ENCODE results near the gene AQP12A. TPM values are rescaled to one million over a fixed set of nuclear protein-coding genes. Genes with fewer than 3 reads are reported as not detected.

AQP12A gene
- total and polyA plus RNA-seq, 9 of the 15 experiments (the other 6 are each of a cell fraction or from before 2014, with no cell fraction given), result not detected

- CTCF ChIA-PET (ENCODE audit: low intra/inter-chr PET ratio), result no interaction called here
- Histone ChIP-seq H3K9ac (ENCODE audit: insufficient read depth in 1 of 2, low read depth in 2 of 2, low read length in 2 of 2) (no peak overlapping the region), H3K27me3 (ENCODE audit: control insufficient read depth in 2 of 2, insufficient read depth in 2 of 2, low read length in 2 of 2) (peaks cover 4 to 64% of the 10 kb centered on the region in 2 experiments; a peak in 4 of 5 replicates), H4K20me1 (replicated peaks; ENCODE audit: control insufficient read depth, insufficient read depth, low read length) (no peaks in the 10 kb centered on the region), H3K27ac (ENCODE audit: extremely low read depth, low read depth, low read length) (no peak overlapping the region), H3K4me1 (replicated peaks in 1 of 2; ENCODE audit: control insufficient read depth in 2 of 2, insufficient read depth in 2 of 2, low read length in 2 of 2) (peaks cover 0 to 8% of the 10 kb centered on the region in 2 experiments; a peak in 2 of 5 replicates), H3K36me3 (ENCODE audit: control insufficient read depth, insufficient read depth, low read length) (no peaks in the 10 kb centered on the region), H3K4me2 (ENCODE audit: insufficient read depth, low read length) (no peak overlapping the region), H3K9me3 (replicated peaks; ENCODE audit: control insufficient read depth, insufficient read depth, low read depth, low read length) (no peaks in the 10 kb centered on the region), H3K9me1 (ENCODE audit: control insufficient read depth, insufficient read depth, low read length) (no peaks in the 10 kb centered on the region), H3K79me2 (ENCODE audit: control insufficient read depth, insufficient read depth, low read length) (no peaks in the 10 kb centered on the region), H3K4me3 (no peak overlapping the region), H2AFZ (ENCODE audit: low read depth, low read length) (no peak overlapping the region)
- TF ChIP-seq BRCA1 (IDR thresholded peaks at IDR 0.05), result no peak
- no peak for TF ChIP-seq BRCA1 (CRISPR knock-in tag; IDR thresholded peaks at IDR 0.05)
- TF ChIP-seq MAX (CRISPR knock-in tag; IDR thresholded peaks at IDR 0.05), result no peak
- no peak for TF ChIP-seq U2AF1 (optimal IDR thresholded peaks at IDR 0.05; ENCODE audit: low read depth, low read length)
- no peak for TF ChIP-seq PHB2 (IDR thresholded peaks at IDR 0.05; ENCODE audit: low read depth)
- TF ChIP-seq ZNF347 (CRISPR knock-in tag; IDR thresholded peaks at IDR 0.05; ENCODE audit: low read depth), result no peak
- TF ChIP-seq FOXO4 (CRISPR knock-in tag; IDR thresholded peaks at IDR 0.05), result no peak
- TF ChIP-seq, protein P1, sequence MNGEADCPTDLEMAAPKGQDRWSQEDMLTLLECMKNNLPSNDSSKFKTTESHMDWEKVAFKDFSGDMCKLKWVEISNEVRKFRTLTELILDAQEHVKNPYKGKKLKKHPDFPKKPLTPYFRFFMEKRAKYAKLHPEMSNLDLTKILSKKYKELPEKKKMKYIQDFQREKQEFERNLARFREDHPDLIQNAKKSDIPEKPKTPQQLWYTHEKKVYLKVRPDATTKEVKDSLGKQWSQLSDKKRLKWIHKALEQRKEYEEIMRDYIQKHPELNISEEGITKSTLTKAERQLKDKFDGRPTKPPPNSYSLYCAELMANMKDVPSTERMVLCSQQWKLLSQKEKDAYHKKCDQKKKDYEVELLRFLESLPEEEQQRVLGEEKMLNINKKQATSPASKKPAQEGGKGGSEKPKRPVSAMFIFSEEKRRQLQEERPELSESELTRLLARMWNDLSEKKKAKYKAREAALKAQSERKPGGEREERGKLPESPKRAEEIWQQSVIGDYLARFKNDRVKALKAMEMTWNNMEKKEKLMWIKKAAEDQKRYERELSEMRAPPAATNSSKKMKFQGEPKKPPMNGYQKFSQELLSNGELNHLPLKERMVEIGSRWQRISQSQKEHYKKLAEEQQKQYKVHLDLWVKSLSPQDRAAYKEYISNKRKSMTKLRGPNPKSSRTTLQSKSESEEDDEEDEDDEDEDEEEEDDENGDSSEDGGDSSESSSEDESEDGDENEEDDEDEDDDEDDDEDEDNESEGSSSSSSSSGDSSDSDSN (IDR thresholded peaks at IDR 0.05; ENCODE audit: borderline replicate concordance in 1 of 2, low read depth in 2 of 2, low read length in 2 of 2), result no peak
- TF ChIP-seq HDAC2 (IDR thresholded peaks at IDR 0.05), result no peak
- TF ChIP-seq THAP7 (CRISPR knock-in tag; IDR thresholded peaks at IDR 0.05), result no peak
- TF ChIP-seq BCOR (IDR thresholded peaks at IDR 0.05), result no peak
- TF ChIP-seq XRCC4 (IDR thresholded peaks at IDR 0.05; ENCODE audit: extremely low read depth, insufficient read depth, insufficient read length), result no peak
- no peak for TF ChIP-seq RBM39 (optimal IDR thresholded peaks at IDR 0.05; ENCODE audit: low read depth, low read length)
- no peak for TF ChIP-seq NEUROD1 (IDR thresholded peaks at IDR 0.05; ENCODE audit: borderline replicate concordance, low read depth, low read length, partially characterized antibody)
- no peak for TF ChIP-seq POLR2H (tag; IDR thresholded peaks at IDR 0.05; ENCODE audit: low read depth)
- TF ChIP-seq MTA3 (IDR thresholded peaks at IDR 0.05; ENCODE audit: borderline replicate concordance), result no peak
- TF ChIP-seq BHLHE40 (IDR thresholded peaks at IDR 0.05; ENCODE audit: low read length), result no peak
- TF ChIP-seq MYBL2 (IDR thresholded peaks at IDR 0.05; ENCODE audit: low read depth), result no peak
- no peak for TF ChIP-seq MYBL2 (CRISPR knock-in tag; IDR thresholded peaks at IDR 0.05; ENCODE audit: borderline replicate concordance)
- no peak for TF ChIP-seq CC2D1A (IDR thresholded peaks at IDR 0.05)
- no peak for DNase-seq (ENCODE audit: extremely low read depth in 1 of 4, low spot score in 3 of 4)
- BruUV-seq (replicated peaks), result no TSS peak
- in situ Hi-C loops (cut with MboI) (no loop called here), intact Hi-C loops (cut with micrococcal nuclease) (no loop called here)
- FAIRE-seq, result no peak
- 1% methylated on average over 10 of the region's 16 CpGs for WGBS (ENCODE audit: insufficient coverage, low coverage, missing lambda C conversion rate)
- no peak for ATAC-seq
- POLR2A ChIA-PET, result interaction anchor here (0.6 kb wide), 1 partner anchor 12 kb away, joined by 3 read pairs; no protein-coding TSS in a partner anchor
Measured at GRCh38 chr2:240739797-240740196, 48.1 kb downstream of the AQP12A start.
